Left ventricle myocardium inferior (tissue), 1 donor: ENCODE results near the gene TXNDC8. TPM values are rescaled to one million over a fixed set of nuclear protein-coding genes. Genes with fewer than 3 reads are reported as not detected.

Source experiments
- DNase-seq: peaks from one replicate; pipeline ENCODE4 v3.0.0-alpha.2; 2020
- H3K27ac ChIP-seq: fragments of 200-600 bp; replicated peaks from 2 replicates; pipeline ENCODE4 v1.8.0; 2021
- H3K27me3 ChIP-seq: fragments of 200-600 bp; 2 replicates; pipeline ENCODE4 v1.8.0; 2021; ENCODE audit warnings: low read depth
- H3K36me3 ChIP-seq: fragments of 200-600 bp; 2 replicates; pipeline ENCODE4 v1.8.0; 2021
- H3K4me1 ChIP-seq: fragments of 200-600 bp; 2 replicates; pipeline ENCODE4 v1.8.0; 2021
- H3K4me3 ChIP-seq: fragments of 200-600 bp; 2 replicates; pipeline ENCODE4 v1.8.0; 2021; ENCODE audit warnings: mild to moderate bottlenecking, moderate library complexity
- H3K9me3 ChIP-seq: fragments of 200-600 bp; replicated peaks from 2 replicates; pipeline ENCODE4 v1.8.0; 2021
- CTCF ChIP-seq: fragments of 200-600 bp; IDR thresholded peaks from 2 replicates; pipeline ENCODE4 v1.8.0; 2021; ENCODE audit warnings: antibody characterized with exemption, mild to moderate bottlenecking, borderline replicate concordance
- intact Hi-C: fragments of 100-400 bp; cut with micrococcal nuclease; formaldehyde crosslinking; loops from one replicate; pipeline ENCODE4 v1.11.0; 2022
- total RNA-seq: library from RNA; stranded (reverse); fragmentation: NEBNext Ultra II Directional; extraction: Animal tissue kit (Norgen Biotek cat#: 25700); gene quantifications from one replicate; pipeline ENCODE4 v1.2.1, GENCODE V29; 2021
- donor health status: DM: no; HTN: yes; CAD: no; lungs with severe emphysema.

TXNDC8 gene
- total RNA-seq, 1 donor from 2014 or later = not detected

GRCh38 chr9:110261632-110262031 lies 76.0 kb downstream of the TXNDC8 start:
- intact Hi-C loops = no loop called here
- Histone ChIP-seq H3K4me1 (peaks cover 17% of the 10 kb centered on the region), H3K9me3 (peaks cover 7% of the 10 kb centered on the region), H3K36me3 (no peaks in the 10 kb centered on the region), H3K27ac (no peak overlapping the region), H3K27me3 (no peaks in the 10 kb centered on the region), H3K4me3 (no peak overlapping the region)
- no peak for DNase-seq
- no peak for TF ChIP-seq CTCF

DNA sequence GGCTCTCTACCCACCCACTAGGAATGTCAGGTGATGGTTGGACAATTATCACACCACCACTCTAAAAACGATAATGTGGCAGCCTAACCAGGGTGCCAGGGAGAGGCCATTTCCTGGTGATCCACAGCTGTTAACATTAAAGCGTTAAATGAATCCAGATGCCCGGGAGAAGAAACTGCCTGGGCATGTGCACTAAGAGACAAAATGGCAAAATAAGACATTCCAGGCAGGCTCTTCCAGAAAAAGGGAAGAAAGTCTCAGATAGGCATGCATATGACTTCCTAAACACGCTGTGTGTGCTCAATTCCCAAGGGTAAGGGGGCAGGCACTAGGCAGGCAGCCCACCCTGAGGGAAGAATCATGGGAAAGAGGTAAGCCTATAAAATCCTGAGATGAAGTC lies 76.8 kb downstream of the TXNDC8 start:
- H3K36me3 ChIP-seq = no peaks in the 10 kb centered on the region
- no peak for DNase-seq
- peaks cover 7% of the 10 kb centered on the region for H3K9me3 ChIP-seq
- no peak for TF ChIP-seq CTCF
- intact Hi-C loops = no loop called here
- H3K27me3 ChIP-seq = no peaks in the 10 kb centered on the region
- H3K4me3 ChIP-seq = no peak overlapping the region
- H3K4me1 ChIP-seq = peaks cover 21% of the 10 kb centered on the region
- no peak overlapping the region for H3K27ac ChIP-seq

DNA sequence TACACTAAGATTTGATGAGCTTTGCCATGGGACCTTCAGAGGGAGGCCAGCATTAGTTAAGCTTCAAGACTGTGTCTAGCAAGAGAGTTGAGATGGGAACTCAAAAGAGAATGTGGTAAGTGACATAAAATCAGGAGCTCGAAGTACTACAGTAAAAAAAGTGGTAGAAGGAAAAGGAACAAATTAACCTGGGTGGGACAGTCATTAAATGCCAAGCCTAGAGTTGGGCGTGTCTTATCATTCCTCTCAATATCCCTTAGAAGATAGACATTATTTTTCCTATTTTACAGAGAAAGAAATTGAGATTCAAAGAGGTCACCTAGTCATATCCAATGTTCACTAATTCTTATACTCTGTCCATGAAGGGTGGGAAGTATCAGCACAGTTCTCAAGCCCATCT lies 78.1 kb downstream of the TXNDC8 start:
- H3K27ac ChIP-seq = no peak overlapping the region
- no peak for DNase-seq
- TF ChIP-seq CTCF = no peak
- no peak overlapping the region for H3K4me3 ChIP-seq
- intact Hi-C loops = no loop called here
- H3K9me3 ChIP-seq = peaks cover 4% of the 10 kb centered on the region
- H3K4me1 ChIP-seq = peaks cover 34% of the 10 kb centered on the region
- H3K27me3 ChIP-seq = no peaks in the 10 kb centered on the region
- no peaks in the 10 kb centered on the region for H3K36me3 ChIP-seq

DNA sequence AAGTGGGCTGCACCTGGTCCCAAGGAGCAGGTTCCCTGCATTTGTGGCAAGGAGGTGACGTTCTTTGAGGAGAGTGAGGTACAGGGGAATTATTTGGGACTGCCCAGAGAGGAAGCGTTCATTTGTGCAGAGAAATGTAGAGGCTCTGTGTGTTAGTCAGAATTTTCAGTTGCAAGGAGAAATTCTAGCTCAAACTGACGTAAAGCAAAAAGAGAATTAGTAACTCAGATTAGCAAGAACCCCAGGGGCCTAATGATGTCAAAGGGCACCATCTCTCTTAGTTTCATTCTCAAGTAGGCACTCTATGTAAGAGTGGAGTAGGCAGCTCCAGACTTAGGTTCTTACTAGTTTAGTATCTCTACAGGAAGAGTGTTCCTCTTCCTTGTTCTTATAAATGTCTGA lies 79.0 kb downstream of the TXNDC8 start:
- H3K4me1 ChIP-seq = peaks cover 41% of the 10 kb centered on the region
- no peak overlapping the region for H3K27ac ChIP-seq
- no peak for TF ChIP-seq CTCF

GRCh38 chr9:110257956-110258355 lies 79.7 kb downstream of the TXNDC8 start:
- no peak for DNase-seq
- peaks cover 41% of the 10 kb centered on the region for H3K4me1 ChIP-seq
- peak overlapping the region; percentile 92 for H3K27ac ChIP-seq
- no peak for TF ChIP-seq CTCF
- H3K9me3 ChIP-seq = no peaks in the 10 kb centered on the region
- no peaks in the 10 kb centered on the region for H3K36me3 ChIP-seq
- intact Hi-C loops = no loop called here
- H3K4me3 ChIP-seq = peak overlapping the region; percentile 94
- no peaks in the 10 kb centered on the region for H3K27me3 ChIP-seq

More for the DNA sequence above, 79.0 kb downstream of the TXNDC8 start:
- Histone ChIP-seq H3K9me3 (no peaks in the 10 kb centered on the region), H3K4me3 (no peak overlapping the region), H3K27me3 (no peaks in the 10 kb centered on the region), H3K36me3 (no peaks in the 10 kb centered on the region)
- DNase-seq = no peak
- intact Hi-C loops = no loop called here
